ACC112 (cell line): ENCODE measurements around the gene EMX1.

Experiments
- H2AFZ ChIP-seq: fragments of 200-600 bp; sonication (generic); one replicate; pipeline ENCODE4 v1.6.0; 2017; ENCODE audit warnings: antibody characterized with exemption, low read length; ENCODE audit not compliant: unreplicated experiment
- H3K27ac ChIP-seq: fragments of 200-600 bp; sonication (generic); 2 replicates; pipeline ENCODE4 v1.5.1; 2014; ENCODE audit warnings: low read depth, mild to moderate bottlenecking, antibody characterized with exemption, low read length, moderate library complexity
- H3K27me3 ChIP-seq: fragments of 200-600 bp; sonication (generic); 2 replicates; pipeline ENCODE4 v1.6.1; 2014; ENCODE audit warnings: mild to moderate bottlenecking, antibody characterized with exemption, low read length, moderate library complexity, mixed read lengths; ENCODE audit not compliant: insufficient read depth
- H3K36me3 ChIP-seq: fragments of 200-600 bp; sonication (generic); 2 replicates; pipeline ENCODE4 v1.6.1; 2016; ENCODE audit warnings: mild to moderate bottlenecking, antibody characterized with exemption, low read length, moderate library complexity, mixed read lengths; ENCODE audit not compliant: insufficient read depth
- H3K4me1 ChIP-seq: fragments of 200-600 bp; sonication (generic); one replicate; pipeline ENCODE4 v1.6.1; 2016; ENCODE audit warnings: low read length, mixed read lengths; ENCODE audit not compliant: insufficient read depth, unreplicated experiment, control insufficient read depth
- H3K4me3 ChIP-seq: fragments of 200-600 bp; sonication (generic); 2 replicates; pipeline ENCODE4 v1.5.1; 2014; ENCODE audit warnings: mild to moderate bottlenecking, low read depth, low read length
- H3K79me2 ChIP-seq: fragments of 200-600 bp; sonication (generic); one replicate; pipeline ENCODE4 v1.6.0; 2016; ENCODE audit warnings: low read length; ENCODE audit not compliant: control insufficient read depth, unreplicated experiment, insufficient read depth

EMX1 gene

GRCh38 chr2:72953976-72954375 lies 36.7 kb downstream of the EMX1 start:
- H2AFZ ChIP-seq: no peak overlapping the region
- no peaks in the 10 kb centered on the region for H3K36me3 ChIP-seq
- H3K4me3 ChIP-seq: no peak overlapping the region
- no peaks in the 10 kb centered on the region for H3K79me2 ChIP-seq
- H3K27ac ChIP-seq: no peak overlapping the region
- no peaks in the 10 kb centered on the region for H3K27me3 ChIP-seq
- no peaks in the 10 kb centered on the region for H3K4me1 ChIP-seq

GRCh38 chr2:72954376-72955227 lies 37.3 kb downstream of the EMX1 start:
- no peak overlapping the region for H2AFZ ChIP-seq
- no peaks in the 10 kb centered on the region for H3K4me1 ChIP-seq
- no peaks in the 10 kb centered on the region for H3K27me3 ChIP-seq
- H3K79me2 ChIP-seq: no peaks in the 10 kb centered on the region
- H3K36me3 ChIP-seq: no peaks in the 10 kb centered on the region
- H3K27ac ChIP-seq: no peak overlapping the region
- no peak overlapping the region for H3K4me3 ChIP-seq

- H3K4me1 ChIP-seq: no peaks in the 10 kb centered on the region
- H3K27ac ChIP-seq: no peak overlapping the region
- no peaks in the 10 kb centered on the region for H3K27me3 ChIP-seq
- no peak overlapping the region for H2AFZ ChIP-seq
- no peaks in the 10 kb centered on the region for H3K36me3 ChIP-seq
- no peak overlapping the region for H3K4me3 ChIP-seq
- no peaks in the 10 kb centered on the region for H3K79me2 ChIP-seq
Measured at GRCh38 chr2:72955228-72956049, 38.1 kb downstream of the EMX1 start.

- H2AFZ ChIP-seq: no peak overlapping the region
- no peaks in the 10 kb centered on the region for H3K4me1 ChIP-seq
- H3K79me2 ChIP-seq: no peaks in the 10 kb centered on the region
- H3K27ac ChIP-seq: no peak overlapping the region
- no peaks in the 10 kb centered on the region for H3K36me3 ChIP-seq
- no peak overlapping the region for H3K4me3 ChIP-seq
- H3K27me3 ChIP-seq: no peaks in the 10 kb centered on the region
Measured at GRCh38 chr2:72956050-72956395, 38.7 kb downstream of the EMX1 start.

- Histone ChIP-seq H2AFZ (no peak overlapping the region), H3K4me1 (no peaks in the 10 kb centered on the region), H3K27me3 (no peaks in the 10 kb centered on the region), H3K27ac (no peak overlapping the region), H3K79me2 (no peaks in the 10 kb centered on the region), H3K4me3 (no peak overlapping the region), H3K36me3 (no peaks in the 10 kb centered on the region)
Measured at GRCh38 chr2:72956936-72957335, 39.6 kb downstream of the EMX1 start.

- Histone ChIP-seq H3K79me2 (no peaks in the 10 kb centered on the region), H3K4me3 (no peak overlapping the region), H3K4me1 (no peaks in the 10 kb centered on the region), H2AFZ (no peak overlapping the region), H3K27ac (no peak overlapping the region), H3K36me3 (no peaks in the 10 kb centered on the region), H3K27me3 (no peaks in the 10 kb centered on the region)
Measured at GRCh38 chr2:72958542-72959385, 41.4 kb downstream of the EMX1 start.

- Histone ChIP-seq H3K79me2 (no peaks in the 10 kb centered on the region), H3K27ac (no peak overlapping the region), H3K36me3 (no peaks in the 10 kb centered on the region), H3K4me1 (no peaks in the 10 kb centered on the region), H3K4me3 (no peak overlapping the region), H2AFZ (no peak overlapping the region), H3K27me3 (no peaks in the 10 kb centered on the region)
Measured at GRCh38 chr2:72959554-72959953, 42.2 kb downstream of the EMX1 start.

GRCh38 chr2:72959995-72960981 lies 43.0 kb downstream of the EMX1 start:
- H3K4me3 ChIP-seq: no peak overlapping the region
- H3K27ac ChIP-seq: no peak overlapping the region

GRCh38 chr2:72961036-72961720 lies 43.9 kb downstream of the EMX1 start:
- Histone ChIP-seq H3K27me3 (no peaks in the 10 kb centered on the region), H3K36me3 (no peaks in the 10 kb centered on the region), H3K27ac (no peak overlapping the region), H3K79me2 (no peaks in the 10 kb centered on the region), H3K4me3 (no peak overlapping the region), H3K4me1 (no peaks in the 10 kb centered on the region), H2AFZ (no peak overlapping the region)

More at GRCh38 chr2:72959995-72960981, 43.0 kb downstream of the EMX1 start:
- H2AFZ ChIP-seq: no peak overlapping the region
- no peaks in the 10 kb centered on the region for H3K79me2 ChIP-seq
- H3K27me3 ChIP-seq: no peaks in the 10 kb centered on the region
- no peaks in the 10 kb centered on the region for H3K36me3 ChIP-seq
- no peaks in the 10 kb centered on the region for H3K4me1 ChIP-seq
